ENCODE measurements around the gene DIS3L2.
"Not testable (repeated sequence)": the region's sequence is repeated elsewhere in the genome, so short reads cannot be mapped to it uniquely, and the experiment has no call there.

The DIS3L2 gene

GRCh38 chr2:232117413-232117812 lies 155.9 kb downstream of the DIS3L2 start:
- no peak for DNase-seq (ENCODE audit: low read depth)

GRCh38 chr2:232120911-232121310 lies 159.4 kb downstream of the DIS3L2 start:
- no peak for DNase-seq (ENCODE audit: low read depth)

- DNase-seq (ENCODE audit: low read depth) = no peak
These were observed 162.8 kb downstream of the DIS3L2 start for GRCh38 chr2:232124309-232124708.

- no peak for DNase-seq (ENCODE audit: low read depth)
These were observed 165.0 kb downstream of the DIS3L2 start for GRCh38 chr2:232126301-232127099.

GRCh38 chr2:232129483-232129882 lies 168.0 kb downstream of the DIS3L2 start:
- no peak for DNase-seq (ENCODE audit: low read depth)

- no peak for DNase-seq (ENCODE audit: low read depth)
These were observed 170.7 kb downstream of the DIS3L2 start for GRCh38 chr2:232132181-232132580.

- no peak for DNase-seq (ENCODE audit: low read depth)
These were observed 171.6 kb downstream of the DIS3L2 start for GRCh38 chr2:232133078-232133477.

- DNase-seq (ENCODE audit: low read depth) = no peak
These were observed 173.4 kb downstream of the DIS3L2 start for GRCh38 chr2:232134939-232135338.

GRCh38 chr2:232137356-232138147 lies 176.0 kb downstream of the DIS3L2 start:
- DNase-seq (ENCODE audit: low read depth) = no peak

GRCh38 chr2:232138441-232138840 lies 176.9 kb downstream of the DIS3L2 start:
- no peak for DNase-seq (ENCODE audit: low read depth)

GRCh38 chr2:232139171-232139594 lies 177.7 kb downstream of the DIS3L2 start:
- no peak for DNase-seq (ENCODE audit: low read depth)

- no peak for DNase-seq (ENCODE audit: low read depth)
These were observed 178.5 kb downstream of the DIS3L2 start for GRCh38 chr2:232139786-232140562.

GRCh38 chr2:232141591-232141990 lies 180.1 kb downstream of the DIS3L2 start:
- no peak for DNase-seq (ENCODE audit: low read depth)

- DNase-seq (ENCODE audit: low read depth) = no peak
These were observed 180.5 kb downstream of the DIS3L2 start for GRCh38 chr2:232142049-232142448.

- no peak for DNase-seq (ENCODE audit: low read depth)
These were observed 181.0 kb downstream of the DIS3L2 start for GRCh38 chr2:232142502-232142901.

GRCh38 chr2:232146294-232146693 lies 184.8 kb downstream of the DIS3L2 start:
- no peak for DNase-seq (ENCODE audit: low read depth)

- DNase-seq (ENCODE audit: low read depth) = no peak
These were observed 186.0 kb downstream of the DIS3L2 start for GRCh38 chr2:232147440-232148077.

- DNase-seq (ENCODE audit: low read depth) = no peak
These were observed 200.7 kb downstream of the DIS3L2 start for GRCh38 chr2:232162187-232162586.

GRCh38 chr2:232170396-232170795 lies 208.9 kb downstream of the DIS3L2 start:
- DNase-seq (ENCODE audit: low read depth) = no peak

- no peak for DNase-seq (ENCODE audit: low read depth)
These were observed 213.1 kb downstream of the DIS3L2 start for GRCh38 chr2:232174662-232175061.

- DNase-seq (ENCODE audit: low read depth) = not testable (repeated sequence)
These were observed 215.1 kb downstream of the DIS3L2 start for GRCh38 chr2:232176587-232176986.

GRCh38 chr2:232183279-232183678 lies 221.8 kb downstream of the DIS3L2 start:
- no peak for DNase-seq (ENCODE audit: low read depth)

All from activated T-helper 1 cell treated with Interleukin-2 at 50 U/mL for 16 hours (primary cell).